Duodenal mucosa (tissue), 2 donors: ENCODE measurements around the gene OR2D2.
A peak's percentile ranks its signal among the peaks of the same experiment; 100 is the strongest.

Source experiments
- H3K27ac ChIP-seq: one replicate; pipeline ENCODE4 v1.7.0; 2013; ENCODE audit warnings: low read depth, low read length
- H3K27me3 ChIP-seq, 2 donors: one replicate each; pipeline ENCODE4 v1.7.0; 2013; ENCODE audit warnings: low read length in 2 of 2, control low read depth in 1 of 2; ENCODE audit not compliant: insufficient read depth in 2 of 2, control insufficient read depth in 1 of 2
- H3K36me3 ChIP-seq, 2 donors: one replicate each; pipeline ENCODE4 v1.7.0; 2013; ENCODE audit warnings: low read length in 2 of 2, control low read depth in 1 of 2; ENCODE audit not compliant: insufficient read depth in 2 of 2, control insufficient read depth in 1 of 2
- H3K4me1 ChIP-seq, 2 donors: one replicate each; pipeline ENCODE4 v1.7.0; 2013; ENCODE audit warnings: low read length in 2 of 2, control low read depth in 1 of 2; ENCODE audit not compliant: insufficient read depth in 2 of 2, control insufficient read depth in 1 of 2
- H3K4me3 ChIP-seq, 2 donors: one replicate each; pipeline ENCODE4 v1.7.0; 2013; ENCODE audit warnings: low read length in 2 of 2, low read depth in 1 of 2
- H3K9ac ChIP-seq, 2 donors: one replicate each; pipeline ENCODE4 v1.7.0; 2013; ENCODE audit warnings: low read length in 2 of 2, low read depth in 1 of 2
- H3K9me3 ChIP-seq, 2 donors: one replicate each; pipeline ENCODE4 v1.7.0; 2013; ENCODE audit warnings: low read length in 2 of 2, control low read depth in 1 of 2; ENCODE audit not compliant: control insufficient read depth in 1 of 2

Gene OR2D2

GRCh38 chr11:6892400-6892799 is at the start of gene OR2D2:
OR2D2 (minus strand) TSS chr11:6892500; CDS start chr11:6892500, 0 bp downstream.
- no peak within 1 kb of the TSS for H3K9ac ChIP-seq
- no peaks in the 10 kb centered on the region for H3K4me1 ChIP-seq
- H3K9me3 ChIP-seq = peaks cover 0 to 3% of the 10 kb centered on the region in 2 donors
- H3K27ac ChIP-seq = no peak within 1 kb of the TSS
- H3K4me3 ChIP-seq = no peak within 1 kb of the TSS
- H3K27me3 ChIP-seq = no peaks in the 10 kb centered on the region
- no peaks in the 10 kb centered on the region for H3K36me3 ChIP-seq

GRCh38 chr11:6941970-6942369 is 49.7 kb upstream of the OR2D2 start:
- Histone ChIP-seq H3K9ac (no peak overlapping the region), H3K27me3 (no peaks in the 10 kb centered on the region), H3K4me3 (no peak overlapping the region), H3K4me1 (no peaks in the 10 kb centered on the region), H3K9me3 (no peaks in the 10 kb centered on the region), H3K27ac (no peak overlapping the region), H3K36me3 (no peaks in the 10 kb centered on the region)

GRCh38 chr11:6932145-6932544 is 39.8 kb upstream of the OR2D2 start:
- no peak overlapping the region for H3K4me3 ChIP-seq
- H3K9ac ChIP-seq = no peak overlapping the region
- peaks cover 0 to 6% of the 10 kb centered on the region in 2 donors for H3K4me1 ChIP-seq
- H3K27ac ChIP-seq = no peak overlapping the region
- peaks cover 0 to 4% of the 10 kb centered on the region in 2 donors for H3K27me3 ChIP-seq
- H3K9me3 ChIP-seq = no peaks in the 10 kb centered on the region
- H3K36me3 ChIP-seq = no peaks in the 10 kb centered on the region

GRCh38 chr11:6931146-6931713 is 38.9 kb upstream of the OR2D2 start:
- Histone ChIP-seq H3K9ac (no peak overlapping the region), H3K9me3 (no peaks in the 10 kb centered on the region), H3K27ac (no peak overlapping the region), H3K4me1 (peaks cover 0 to 13% of the 10 kb centered on the region in 2 donors), H3K27me3 (peaks cover 0 to 4% of the 10 kb centered on the region in 2 donors), H3K4me3 (no peak overlapping the region), H3K36me3 (no peaks in the 10 kb centered on the region)

GRCh38 chr11:6928916-6929315 is 36.6 kb upstream of the OR2D2 start:
- Histone ChIP-seq H3K27me3 (peaks cover 0 to 4% of the 10 kb centered on the region in 2 donors), H3K4me3 (no peak overlapping the region), H3K9me3 (no peaks in the 10 kb centered on the region), H3K9ac (no peak overlapping the region), H3K4me1 (peaks cover 0 to 13% of the 10 kb centered on the region in 2 donors), H3K36me3 (no peaks in the 10 kb centered on the region), H3K27ac (no peak overlapping the region)

- Histone ChIP-seq H3K9ac (peak overlapping the region; percentile 67 to 84), H3K9me3 (no peaks in the 10 kb centered on the region), H3K27ac (peak overlapping the region; percentile 68), H3K4me1 (peaks cover 0 to 13% of the 10 kb centered on the region in 2 donors), H3K27me3 (peaks cover 0 to 4% of the 10 kb centered on the region in 2 donors), H3K4me3 (peak overlapping the region; percentile 87 to 97), H3K36me3 (no peaks in the 10 kb centered on the region)
These were observed 34.8 kb upstream of the OR2D2 start for GRCh38 chr11:6927030-6927617.

- peak within 1 kb of the TSS; percentile 87 to 97 for H3K4me3 ChIP-seq
- H3K36me3 ChIP-seq = no peaks in the 10 kb centered on the region
- peak within 1 kb of the TSS; percentile 68 for H3K27ac ChIP-seq
- H3K9ac ChIP-seq = peak within 1 kb of the TSS; percentile 67 to 84
- H3K4me1 ChIP-seq = peaks cover 0 to 13% of the 10 kb centered on the region in 2 donors
- H3K27me3 ChIP-seq = peaks cover 0 to 4% of the 10 kb centered on the region in 2 donors
- H3K9me3 ChIP-seq = no peaks in the 10 kb centered on the region
These were observed 34.1 kb upstream of the OR2D2 start, which contains the start of gene ZNF215 for GRCh38 chr11:6926208-6927029. ZNF215 (plus strand) TSS chr11:6926426; CDS start chr11:6932273, 5,847 bp downstream.

GRCh38 chr11:6925636-6926207 is 33.4 kb upstream of the OR2D2 start:
- Histone ChIP-seq H3K36me3 (no peaks in the 10 kb centered on the region), H3K9ac (peak overlapping the region in 1 of 2 donors; percentile 84), H3K9me3 (no peaks in the 10 kb centered on the region), H3K4me3 (peak overlapping the region; percentile 87 to 97), H3K27ac (no peak overlapping the region), H3K4me1 (peaks cover 0 to 13% of the 10 kb centered on the region in 2 donors), H3K27me3 (peaks cover 0 to 4% of the 10 kb centered on the region in 2 donors)

GRCh38 chr11:6925007-6925577 is 32.8 kb upstream of the OR2D2 start:
- peaks cover 0 to 4% of the 10 kb centered on the region in 2 donors for H3K27me3 ChIP-seq
- H3K9me3 ChIP-seq = no peaks in the 10 kb centered on the region
- no peak overlapping the region for H3K9ac ChIP-seq
- no peaks in the 10 kb centered on the region for H3K36me3 ChIP-seq
- no peak overlapping the region for H3K4me3 ChIP-seq
- no peak overlapping the region for H3K27ac ChIP-seq
- H3K4me1 ChIP-seq = peaks cover 0 to 13% of the 10 kb centered on the region in 2 donors
